ENCODE measurements around the gene CUBN.

Gene CUBN

DNA sequence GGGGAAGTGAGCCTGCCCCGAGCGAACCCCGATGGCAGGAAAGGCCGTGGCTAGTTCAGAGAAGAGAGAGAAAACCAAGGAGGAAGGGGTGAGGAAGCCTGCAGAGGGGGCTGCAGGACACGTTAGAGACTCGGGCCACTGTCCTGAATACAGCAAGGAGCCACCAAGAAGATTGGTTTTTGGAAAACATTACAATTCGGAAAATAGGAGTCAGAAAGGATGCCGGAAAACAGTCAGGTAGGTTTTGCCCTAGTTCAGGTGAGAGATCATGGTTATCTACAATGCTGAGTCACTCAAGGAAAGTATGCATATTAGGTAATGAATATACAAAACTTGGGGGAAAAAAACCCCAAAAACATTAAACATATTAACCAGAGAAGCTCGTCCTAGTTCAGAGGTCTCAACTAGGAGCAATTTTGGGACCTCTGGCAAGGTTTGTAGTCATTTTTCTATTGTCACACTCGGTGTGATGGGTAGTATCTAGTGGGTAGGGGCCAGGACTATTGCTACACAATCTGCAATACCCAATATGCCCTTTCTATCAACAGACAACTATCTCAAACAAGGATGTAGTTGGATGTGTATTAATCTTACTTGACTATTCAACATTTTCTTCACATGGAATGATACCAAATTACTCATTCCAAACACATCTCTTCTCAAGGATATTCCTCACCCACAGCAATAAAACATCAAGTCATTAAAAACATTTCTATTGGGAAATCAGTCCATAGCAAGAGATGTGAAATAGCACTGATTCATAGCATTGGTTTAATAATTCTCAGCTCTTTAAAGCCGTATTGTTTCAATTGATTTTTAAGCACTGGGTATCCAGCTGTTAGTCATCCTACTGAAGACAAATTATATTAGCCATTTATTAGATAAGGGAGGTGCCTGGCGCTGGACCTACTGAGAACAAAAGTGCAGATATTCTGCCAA lies 238.0 kb downstream of the CUBN start:
- WGBS (ENCODE audit: insufficient coverage), result 11% methylated on average over 9 of the region's 12 CpGs
- peaks cover 4 to 9% (median 7%) of the 10 kb centered on the region in 4 experiments for H3K4me1 ChIP-seq (ENCODE audit: control extremely low read depth in 1 of 4, control insufficient read depth in 4 of 4, insufficient read depth in 4 of 4, low read length in 3 of 4)
- H3K4me3 ChIP-seq (ENCODE audit: control insufficient read depth in 1 of 7, extremely low read depth in 1 of 7, insufficient read depth in 4 of 7, low read depth in 2 of 7, low read length in 6 of 7), result peak overlapping the region in 6 of 7 experiments; percentile 6 to 76 (median 42)
- POLR2A ChIA-PET, result interaction anchor here (0.6 to 0.8 kb wide), 2 partner anchors 8 to 240 kb away, joined by 3 to 4 read pairs; no protein-coding TSS in a partner anchor
- peak overlapping the region in 1 of 2 experiments; percentile 37 for H3K27ac ChIP-seq (ENCODE audit: insufficient read depth in 1 of 2, low read depth in 1 of 2, low read length in 2 of 2, poor library complexity in 1 of 2, severe bottlenecking in 2 of 2)
- no peaks in the 10 kb centered on the region for H3K27me3 ChIP-seq (replicated peaks in 2 of 5; ENCODE audit: control insufficient read depth in 4 of 5, insufficient read depth in 5 of 5, low read length in 4 of 5)
- peak; percentile 81 to 89 (median 87) for DNase-seq
- CTCF ChIA-PET, result interaction anchor here (0.5 to 2.4 kb wide), 22 partner anchors 9 to 766 kb away, joined by 3 to 7 read pairs (median 3); no protein-coding TSS in a partner anchor
- H3K9me3 ChIP-seq (ENCODE audit: control extremely low read depth in 1 of 5, control insufficient read depth in 4 of 5, insufficient read depth in 2 of 5, low read depth in 1 of 5, low read length in 4 of 5), result peaks cover 0 to 7% (median 0%) of the 10 kb centered on the region in 5 experiments
- H3K36me3 ChIP-seq (ENCODE audit: control insufficient read depth in 4 of 4, insufficient read depth in 4 of 4, low read length in 3 of 4), result no peaks in the 10 kb centered on the region

DNA sequence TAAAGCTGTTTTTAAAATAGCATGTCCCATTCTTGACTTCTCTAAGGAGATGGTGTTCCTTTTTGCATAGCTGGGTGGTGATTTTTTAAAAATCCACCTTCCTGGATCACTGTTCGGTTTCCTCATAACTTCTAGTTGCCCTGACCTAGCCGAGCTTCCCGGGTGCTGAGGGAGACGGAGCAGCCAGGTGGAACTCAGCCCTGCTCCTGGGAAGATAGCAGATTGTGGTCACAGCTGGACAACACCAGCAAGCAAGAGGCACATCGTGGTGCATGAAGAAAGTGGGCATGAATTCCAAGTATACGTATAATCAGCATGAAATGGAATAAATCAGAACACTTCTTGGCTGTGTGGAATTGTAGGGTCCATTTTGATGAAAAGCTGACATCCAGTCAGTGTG lies 238.9 kb downstream of the CUBN start:
- DNase-seq, result no peak
- POLR2A ChIA-PET, result no interaction called here
- no peaks in the 10 kb centered on the region for H3K36me3 ChIP-seq (ENCODE audit: control insufficient read depth in 4 of 4, insufficient read depth in 4 of 4, low read length in 3 of 4)
- H3K27me3 ChIP-seq (replicated peaks in 2 of 5; ENCODE audit: control insufficient read depth in 4 of 5, insufficient read depth in 5 of 5, low read length in 4 of 5), result no peaks in the 10 kb centered on the region
- H3K4me1 ChIP-seq (ENCODE audit: control extremely low read depth in 1 of 4, control insufficient read depth in 4 of 4, insufficient read depth in 4 of 4, low read length in 3 of 4), result peaks cover 4 to 9% (median 7%) of the 10 kb centered on the region in 4 experiments
- 95% methylated on average over 6 of the region's 6 CpGs for WGBS (ENCODE audit: insufficient coverage)
- peaks cover 0 to 2% (median 0%) of the 10 kb centered on the region in 5 experiments for H3K9me3 ChIP-seq (ENCODE audit: control extremely low read depth in 1 of 5, control insufficient read depth in 4 of 5, insufficient read depth in 2 of 5, low read depth in 1 of 5, low read length in 4 of 5)
- CTCF ChIA-PET, result interaction anchor here (0.7 to 2.4 kb wide), 16 partner anchors 8 to 366 kb away, joined by 3 to 7 read pairs (median 3); no protein-coding TSS in a partner anchor
- H3K27ac ChIP-seq (ENCODE audit: insufficient read depth in 1 of 2, low read depth in 1 of 2, low read length in 2 of 2, poor library complexity in 1 of 2, severe bottlenecking in 2 of 2), result no peak overlapping the region
- H3K4me3 ChIP-seq (ENCODE audit: control insufficient read depth in 1 of 7, extremely low read depth in 1 of 7, insufficient read depth in 4 of 7, low read depth in 2 of 7, low read length in 6 of 7), result peak overlapping the region in 1 of 7 experiments; percentile 61

DNA sequence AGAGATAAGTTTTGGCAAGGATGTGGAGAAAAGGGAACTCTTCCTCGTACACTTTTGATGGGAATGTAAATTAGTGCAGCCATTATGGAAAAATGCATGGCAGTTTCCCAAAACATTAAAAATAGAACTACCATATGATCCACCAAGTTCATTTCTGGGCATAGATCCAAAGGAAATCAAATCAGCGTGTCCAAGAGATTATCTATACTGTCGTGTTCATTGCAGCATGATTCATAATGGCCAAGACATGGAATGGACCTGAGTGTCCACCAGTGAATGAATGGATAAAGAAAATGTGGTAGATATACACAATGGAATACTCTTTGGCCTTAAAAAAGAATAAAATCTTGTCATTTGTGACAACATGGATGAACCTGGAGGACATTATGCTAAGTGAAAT lies 242.0 kb downstream of the CUBN start:
- no peak for DNase-seq
- Histone ChIP-seq H3K9me3 (ENCODE audit: control extremely low read depth in 1 of 5, control insufficient read depth in 4 of 5, insufficient read depth in 2 of 5, low read depth in 1 of 5, low read length in 4 of 5) (no peaks in the 10 kb centered on the region), H3K27ac (ENCODE audit: insufficient read depth in 1 of 2, low read depth in 1 of 2, low read length in 2 of 2, poor library complexity in 1 of 2, severe bottlenecking in 2 of 2) (no peak overlapping the region)

DNA sequence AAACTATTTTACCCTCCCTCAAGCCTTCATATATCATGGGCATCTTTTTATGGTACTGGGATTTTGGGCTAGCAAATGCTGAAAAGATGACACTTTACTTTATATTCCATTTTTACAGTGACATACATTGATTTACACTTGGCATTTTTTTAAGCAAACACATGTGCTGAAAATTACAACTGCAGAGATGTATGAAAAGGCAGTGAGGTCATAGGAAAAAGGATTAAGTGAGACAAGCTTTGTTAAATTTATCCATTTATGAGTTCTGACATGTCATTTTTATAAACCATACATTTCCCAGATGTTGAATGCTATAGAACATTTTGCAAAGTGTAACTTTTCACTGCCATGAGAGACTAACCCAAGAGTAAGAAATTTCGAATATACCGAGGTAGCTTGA lies 243.6 kb downstream of the CUBN start:
- no peaks in the 10 kb centered on the region for H3K27me3 ChIP-seq (replicated peaks in 2 of 5; ENCODE audit: control insufficient read depth in 4 of 5, insufficient read depth in 5 of 5, low read length in 4 of 5)
- CTCF ChIA-PET, result no interaction called here
- H3K4me3 ChIP-seq (ENCODE audit: control insufficient read depth in 1 of 7, extremely low read depth in 1 of 7, insufficient read depth in 4 of 7, low read depth in 2 of 7, low read length in 6 of 7), result no peak overlapping the region
- no peaks in the 10 kb centered on the region for H3K9me3 ChIP-seq (ENCODE audit: control extremely low read depth in 1 of 5, control insufficient read depth in 4 of 5, insufficient read depth in 2 of 5, low read depth in 1 of 5, low read length in 4 of 5)
- no peak overlapping the region for H3K27ac ChIP-seq (ENCODE audit: insufficient read depth in 1 of 2, low read depth in 1 of 2, low read length in 2 of 2, poor library complexity in 1 of 2, severe bottlenecking in 2 of 2)
- POLR2A ChIA-PET, result no interaction called here
- WGBS (ENCODE audit: insufficient coverage), result 100% methylated on average over 2 of the region's 2 CpGs
- no peak for DNase-seq
- peaks cover 0 to 3% (median 2%) of the 10 kb centered on the region in 4 experiments for H3K4me1 ChIP-seq (ENCODE audit: control extremely low read depth in 1 of 4, control insufficient read depth in 4 of 4, insufficient read depth in 4 of 4, low read length in 3 of 4)
- no peaks in the 10 kb centered on the region for H3K36me3 ChIP-seq (ENCODE audit: control insufficient read depth in 4 of 4, insufficient read depth in 4 of 4, low read length in 3 of 4)

More for the DNA sequence above, 242.0 kb downstream of the CUBN start:
- Histone ChIP-seq H3K4me3 (ENCODE audit: control insufficient read depth in 1 of 7, extremely low read depth in 1 of 7, insufficient read depth in 4 of 7, low read depth in 2 of 7, low read length in 6 of 7) (no peak overlapping the region), H3K36me3 (ENCODE audit: control insufficient read depth in 4 of 4, insufficient read depth in 4 of 4, low read length in 3 of 4) (no peaks in the 10 kb centered on the region), H3K27me3 (replicated peaks in 2 of 5; ENCODE audit: control insufficient read depth in 4 of 5, insufficient read depth in 5 of 5, low read length in 4 of 5) (no peaks in the 10 kb centered on the region), H3K4me1 (ENCODE audit: control extremely low read depth in 1 of 4, control insufficient read depth in 4 of 4, insufficient read depth in 4 of 4, low read length in 3 of 4) (peaks cover 4 to 9% (median 7%) of the 10 kb centered on the region in 4 experiments)
- WGBS (ENCODE audit: insufficient coverage), result 80% methylated on average over 1 of the region's 3 CpGs
- CTCF ChIA-PET, result no interaction called here
- POLR2A ChIA-PET, result no interaction called here

DNA sequence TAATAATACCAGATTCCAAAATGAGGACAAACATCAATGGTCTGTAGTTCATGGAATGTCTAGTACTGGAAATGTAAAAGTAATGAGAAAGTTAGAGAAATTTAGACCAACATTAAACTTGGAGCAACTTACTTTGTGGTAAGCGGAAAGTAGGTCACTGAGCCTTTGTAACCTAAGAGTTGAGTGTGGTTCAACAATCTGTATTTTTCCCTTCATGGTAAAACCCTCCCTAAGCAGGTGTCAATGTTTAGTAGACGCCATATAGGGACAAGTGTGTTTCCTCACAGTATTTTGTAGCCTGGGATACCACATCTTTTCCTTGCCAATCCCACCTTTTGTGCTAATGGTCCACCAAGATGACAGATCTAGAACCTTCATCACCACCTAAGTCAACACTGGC lies 245.1 kb downstream of the CUBN start:
- no peaks in the 10 kb centered on the region for H3K27me3 ChIP-seq (replicated peaks in 2 of 5; ENCODE audit: control insufficient read depth in 4 of 5, insufficient read depth in 5 of 5, low read length in 4 of 5)
- CTCF ChIA-PET, result no interaction called here
- no peaks in the 10 kb centered on the region for H3K36me3 ChIP-seq (ENCODE audit: control insufficient read depth in 4 of 4, insufficient read depth in 4 of 4, low read length in 3 of 4)
- no peak overlapping the region for H3K27ac ChIP-seq (ENCODE audit: insufficient read depth in 1 of 2, low read depth in 1 of 2, low read length in 2 of 2, poor library complexity in 1 of 2, severe bottlenecking in 2 of 2)
- POLR2A ChIA-PET, result no interaction called here
- no peaks in the 10 kb centered on the region for H3K4me1 ChIP-seq (ENCODE audit: control extremely low read depth in 1 of 4, control insufficient read depth in 4 of 4, insufficient read depth in 4 of 4, low read length in 3 of 4)
- no peak for DNase-seq
- H3K9me3 ChIP-seq (ENCODE audit: control extremely low read depth in 1 of 5, control insufficient read depth in 4 of 5, insufficient read depth in 2 of 5, low read depth in 1 of 5, low read length in 4 of 5), result no peaks in the 10 kb centered on the region
- no peak overlapping the region for H3K4me3 ChIP-seq (ENCODE audit: control insufficient read depth in 1 of 7, extremely low read depth in 1 of 7, insufficient read depth in 4 of 7, low read depth in 2 of 7, low read length in 6 of 7)
- 100% methylated on average over 2 of the region's 2 CpGs for WGBS (ENCODE audit: insufficient coverage)

DNA sequence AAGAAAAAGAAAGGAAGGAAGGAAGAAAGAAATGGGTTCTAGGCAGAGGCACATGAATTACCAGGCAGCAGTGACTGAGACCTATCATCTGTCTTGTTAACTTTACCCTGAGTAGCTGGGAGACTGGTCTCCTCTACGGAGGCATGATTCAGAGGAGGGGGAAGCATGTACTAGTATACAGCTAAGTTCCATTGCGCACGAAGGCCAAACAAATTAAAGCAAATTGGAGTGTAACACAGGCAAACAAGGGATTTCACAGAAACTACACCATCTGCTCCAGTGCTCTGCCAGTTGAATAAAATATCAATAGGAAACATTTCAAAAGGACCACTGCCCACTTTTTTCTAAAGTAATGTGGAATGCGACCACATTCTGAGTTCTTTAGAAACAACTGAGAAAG lies 246.5 kb downstream of the CUBN start:
- Histone ChIP-seq H3K36me3 (ENCODE audit: control insufficient read depth in 4 of 4, insufficient read depth in 4 of 4, low read length in 3 of 4) (no peaks in the 10 kb centered on the region), H3K4me1 (ENCODE audit: control extremely low read depth in 1 of 4, control insufficient read depth in 4 of 4, insufficient read depth in 4 of 4, low read length in 3 of 4) (no peaks in the 10 kb centered on the region), H3K27ac (ENCODE audit: insufficient read depth in 1 of 2, low read depth in 1 of 2, low read length in 2 of 2, poor library complexity in 1 of 2, severe bottlenecking in 2 of 2) (no peak overlapping the region), H3K27me3 (replicated peaks in 2 of 5; ENCODE audit: control insufficient read depth in 4 of 5, insufficient read depth in 5 of 5, low read length in 4 of 5) (no peaks in the 10 kb centered on the region), H3K4me3 (ENCODE audit: control insufficient read depth in 1 of 7, extremely low read depth in 1 of 7, insufficient read depth in 4 of 7, low read depth in 2 of 7, low read length in 6 of 7) (no peak overlapping the region), H3K9me3 (ENCODE audit: control extremely low read depth in 1 of 5, control insufficient read depth in 4 of 5, insufficient read depth in 2 of 5, low read depth in 1 of 5, low read length in 4 of 5) (no peaks in the 10 kb centered on the region)
- ChIA-PET CTCF (interaction anchor here (1.2 to 2.0 kb wide), 3 partner anchors 9 to 374 kb away, joined by 3 to 4 read pairs (median 3); no protein-coding TSS in a partner anchor), POLR2A (interaction anchor here (0.7 kb wide), 1 partner anchor 9 kb away, joined by 3 read pairs; no protein-coding TSS in a partner anchor)
- DNase-seq, result no peak
- WGBS (ENCODE audit: insufficient coverage), result 96% methylated on average over 4 of the region's 4 CpGs

DNA sequence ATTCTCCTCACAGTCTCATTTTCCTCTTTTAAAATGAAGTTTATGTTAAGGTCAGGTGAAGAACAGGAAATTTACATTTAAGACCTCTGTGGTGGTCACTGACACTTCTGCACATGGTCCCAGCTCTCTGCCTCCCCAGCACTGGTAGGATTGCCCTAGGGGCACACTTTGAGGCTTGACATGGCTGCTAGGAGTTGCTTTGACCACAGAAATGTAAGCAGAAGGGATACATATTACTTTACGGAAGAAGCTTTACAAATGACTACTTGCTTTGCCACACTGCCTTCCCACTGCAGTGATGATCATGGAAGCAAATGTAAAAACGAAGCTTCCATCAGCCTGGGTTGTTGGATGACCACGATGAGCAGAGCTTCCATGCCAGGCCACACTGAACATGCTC lies 259.3 kb downstream of the CUBN start:
- no peaks in the 10 kb centered on the region for H3K27me3 ChIP-seq (replicated peaks in 2 of 5; ENCODE audit: control insufficient read depth in 4 of 5, insufficient read depth in 5 of 5, low read length in 4 of 5)
- DNase-seq, result no peak
- ChIA-PET CTCF (interaction anchor here (0.9 to 1.8 kb wide), 2 partner anchors 12 to 14 kb away, joined by 4 to 6 read pairs; no protein-coding TSS in a partner anchor), POLR2A (no interaction called here)
- H3K27ac ChIP-seq (ENCODE audit: insufficient read depth in 1 of 2, low read depth in 1 of 2, low read length in 2 of 2, poor library complexity in 1 of 2, severe bottlenecking in 2 of 2), result no peak overlapping the region
- WGBS (ENCODE audit: insufficient coverage), result 83% methylated on average over 2 of the region's 3 CpGs
- no peak overlapping the region for H3K4me3 ChIP-seq (ENCODE audit: control insufficient read depth in 1 of 7, extremely low read depth in 1 of 7, insufficient read depth in 4 of 7, low read depth in 2 of 7, low read length in 6 of 7)
- no peaks in the 10 kb centered on the region for H3K9me3 ChIP-seq (ENCODE audit: control extremely low read depth in 1 of 5, control insufficient read depth in 4 of 5, insufficient read depth in 2 of 5, low read depth in 1 of 5, low read length in 4 of 5)
- peaks cover 0 to 3% (median 2%) of the 10 kb centered on the region in 4 experiments for H3K4me1 ChIP-seq (ENCODE audit: control extremely low read depth in 1 of 4, control insufficient read depth in 4 of 4, insufficient read depth in 4 of 4, low read length in 3 of 4)
- no peaks in the 10 kb centered on the region for H3K36me3 ChIP-seq (ENCODE audit: control insufficient read depth in 4 of 4, insufficient read depth in 4 of 4, low read length in 3 of 4)

All from common myeloid progenitor, CD34-positive (primary cell).